ENCODE data around the gene ALLC. TPM values are rescaled to one million over a fixed set of nuclear protein-coding genes. Genes with fewer than 3 reads are reported as not detected.

Gene ALLC
- total RNA-seq, 4 donors from 2014 or later = not detected

- no peaks in the 10 kb centered on the region for H3K9me3 ChIP-seq
- H3K36me3 ChIP-seq = no peaks in the 10 kb centered on the region
- DNase-seq = peak in 2 of 3 donors; percentile 36 to 46
- no peaks in the 10 kb centered on the region for H3K4me1 ChIP-seq
- no peaks in the 10 kb centered on the region for H3K27me3 ChIP-seq
- H3K4me3 ChIP-seq = no peak overlapping the region
- TF ChIP-seq POLR2A (IDR thresholded peaks at IDR 0.05) (no peak), CTCF (IDR thresholded peaks at IDR 0.05) (no peak)
- peak overlapping the region in 1 of 4 donors; percentile 17 for H3K27ac ChIP-seq
Measured at GRCh38 chr2:3628800-3629199, 29.2 kb upstream of the ALLC start.

- Histone ChIP-seq H3K27me3 (no peaks in the 10 kb centered on the region), H3K4me3 (no peak overlapping the region), H3K9me3 (no peaks in the 10 kb centered on the region), H3K4me1 (no peaks in the 10 kb centered on the region), H3K36me3 (no peaks in the 10 kb centered on the region), H3K27ac (peak overlapping the region in 1 of 4 donors; percentile 30)
- no peak for TF ChIP-seq CTCF (IDR thresholded peaks at IDR 0.05)
- TF ChIP-seq POLR2A (IDR thresholded peaks at IDR 0.05) = no peak
- DNase-seq = peak in 2 of 3 donors; percentile 5 to 13
Measured at GRCh38 chr2:3630631-3631030, 27.4 kb upstream of the ALLC start.

- Histone ChIP-seq H3K27me3 (no peaks in the 10 kb centered on the region), H3K9me3 (no peaks in the 10 kb centered on the region), H3K4me1 (no peaks in the 10 kb centered on the region), H3K36me3 (no peaks in the 10 kb centered on the region), H3K27ac (no peak overlapping the region), H3K4me3 (no peak overlapping the region)
- TF ChIP-seq CTCF (IDR thresholded peaks at IDR 0.05) (no peak), POLR2A (IDR thresholded peaks at IDR 0.05) (no peak)
- DNase-seq = peak in 2 of 3 donors; percentile 26 to 35
Measured at GRCh38 chr2:3631161-3631850, 26.7 kb upstream of the ALLC start.

- Histone ChIP-seq H3K36me3 (no peaks in the 10 kb centered on the region), H3K27me3 (no peaks in the 10 kb centered on the region), H3K27ac (no peak overlapping the region), H3K4me3 (no peak overlapping the region), H3K9me3 (no peaks in the 10 kb centered on the region), H3K4me1 (no peaks in the 10 kb centered on the region)
- TF ChIP-seq CTCF (IDR thresholded peaks at IDR 0.05) (no peak), POLR2A (IDR thresholded peaks at IDR 0.05) (no peak)
- peak in 2 of 3 donors; percentile 20 to 40 for DNase-seq
Measured at GRCh38 chr2:3631851-3632659, 25.9 kb upstream of the ALLC start.

GRCh38 chr2:3633089-3633981 is 24.7 kb upstream of the ALLC start:
- peak; percentile 12 to 39 (median 29) for DNase-seq
- Histone ChIP-seq H3K27ac (no peak overlapping the region), H3K4me1 (no peaks in the 10 kb centered on the region), H3K9me3 (no peaks in the 10 kb centered on the region), H3K4me3 (no peak overlapping the region), H3K36me3 (no peaks in the 10 kb centered on the region), H3K27me3 (no peaks in the 10 kb centered on the region)
- TF ChIP-seq POLR2A (IDR thresholded peaks at IDR 0.05) = no peak
